ES-I3 (cell line): ENCODE measurements around the gene SLC24A5.

Experiments used
- H3K36me3 ChIP-seq: 2 replicates; pipeline ENCODE4 v1.6.1; 2013; ENCODE audit warnings: mild to moderate bottlenecking, low read length, control low read depth, moderate library complexity; ENCODE audit not compliant: insufficient read depth
- H3K4me1 ChIP-seq: 2 replicates; pipeline ENCODE4 v1.6.1; 2013; ENCODE audit warnings: mild to moderate bottlenecking, control low read depth, low read length; ENCODE audit not compliant: insufficient read depth
- H3K9ac ChIP-seq: 2 replicates; pipeline ENCODE4 v1.6.1; 2013; ENCODE audit warnings: low read depth, mild to moderate bottlenecking, low read length, moderate library complexity
- H3K9me3 ChIP-seq: 2 replicates; pipeline ENCODE4 v1.6.1; 2013; ENCODE audit warnings: mild to moderate bottlenecking, low read length, moderate library complexity; ENCODE audit not compliant: control insufficient read depth, insufficient read depth

Gene SLC24A5

GRCh38 chr15:48096813-48097212 lies 24.0 kb upstream of the SLC24A5 start:
- no peaks in the 10 kb centered on the region for H3K36me3 ChIP-seq
- H3K4me1 ChIP-seq, result no peaks in the 10 kb centered on the region
- no peaks in the 10 kb centered on the region for H3K9me3 ChIP-seq
- no peak overlapping the region for H3K9ac ChIP-seq

DNA sequence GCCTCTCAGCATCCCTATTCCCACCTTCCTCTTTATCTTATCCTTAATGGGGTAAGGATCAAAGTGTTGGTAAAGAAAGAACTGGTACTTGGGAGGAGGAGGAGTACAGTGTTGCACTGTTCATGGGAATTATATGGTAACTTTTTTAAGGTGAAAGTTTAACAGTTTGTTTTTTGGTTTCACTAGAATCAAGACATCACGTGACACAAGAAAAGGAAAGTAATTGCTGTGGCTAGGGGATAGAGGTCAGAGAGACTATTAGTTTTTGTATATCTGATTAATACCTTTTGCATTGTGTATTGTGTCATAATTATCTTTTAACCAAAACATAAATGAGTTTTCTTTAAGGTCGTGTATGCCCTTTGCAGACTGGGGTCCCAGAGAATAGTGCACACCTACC lies 23.5 kb upstream of the SLC24A5 start:
- H3K9ac ChIP-seq, result no peak overlapping the region
- no peaks in the 10 kb centered on the region for H3K36me3 ChIP-seq
- no peaks in the 10 kb centered on the region for H3K4me1 ChIP-seq
- no peaks in the 10 kb centered on the region for H3K9me3 ChIP-seq

GRCh38 chr15:48101376-48101961 lies 19.3 kb upstream of the SLC24A5 start:
- H3K4me1 ChIP-seq, result no peaks in the 10 kb centered on the region

DNA sequence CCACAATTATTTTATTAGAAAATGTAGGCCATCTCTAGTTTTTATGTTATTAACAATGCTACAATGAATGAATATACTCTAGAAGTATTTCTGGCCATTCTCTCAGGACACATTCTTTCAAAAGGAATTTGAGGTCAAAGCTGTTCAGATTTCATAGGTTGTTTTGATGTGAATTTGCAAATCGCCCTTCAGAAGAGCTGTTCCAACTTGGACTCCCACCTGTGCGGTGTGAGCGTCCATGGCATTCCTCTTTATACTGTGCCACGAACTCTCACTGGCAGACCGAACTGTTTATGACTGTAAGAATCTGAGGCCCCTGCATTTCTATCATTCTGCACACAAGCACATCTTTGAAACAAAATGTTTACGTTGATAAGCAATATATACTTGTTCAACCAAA lies 18.6 kb upstream of the SLC24A5 start:
- Histone ChIP-seq H3K36me3 (no peaks in the 10 kb centered on the region), H3K4me1 (no peaks in the 10 kb centered on the region), H3K9me3 (no peaks in the 10 kb centered on the region), H3K9ac (no peak overlapping the region)

More at GRCh38 chr15:48101376-48101961, 19.3 kb upstream of the SLC24A5 start:
- no peaks in the 10 kb centered on the region for H3K9me3 ChIP-seq
- no peak overlapping the region for H3K9ac ChIP-seq
- H3K36me3 ChIP-seq, result no peaks in the 10 kb centered on the region

GRCh38 chr15:48103647-48104046 lies 17.1 kb upstream of the SLC24A5 start:
- Histone ChIP-seq H3K4me1 (no peaks in the 10 kb centered on the region), H3K9me3 (no peaks in the 10 kb centered on the region), H3K36me3 (no peaks in the 10 kb centered on the region), H3K9ac (no peak overlapping the region)

DNA sequence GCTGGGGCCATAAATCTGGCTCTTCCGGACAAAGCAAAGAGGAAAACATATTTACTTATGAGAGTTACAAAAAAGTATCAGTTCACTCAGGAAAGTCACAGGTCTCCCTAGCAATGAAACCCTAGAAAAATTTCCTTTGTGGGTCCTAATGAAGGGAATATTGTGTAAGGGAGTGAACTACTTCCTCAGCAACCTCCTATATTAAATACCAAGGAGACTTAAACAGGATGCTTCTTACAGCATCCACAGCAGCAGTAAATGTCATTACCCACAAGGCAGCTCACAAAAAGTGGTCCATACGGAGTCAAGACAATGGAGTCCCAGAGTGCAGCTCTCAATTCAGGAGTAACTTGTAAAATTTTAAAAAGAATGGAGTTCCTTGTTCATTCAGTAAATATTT lies 14.9 kb upstream of the SLC24A5 start:
- no peak overlapping the region for H3K9ac ChIP-seq
- no peaks in the 10 kb centered on the region for H3K9me3 ChIP-seq
- H3K36me3 ChIP-seq, result no peaks in the 10 kb centered on the region
- no peaks in the 10 kb centered on the region for H3K4me1 ChIP-seq

GRCh38 chr15:48109212-48109611 lies 11.6 kb upstream of the SLC24A5 start:
- H3K9me3 ChIP-seq, result no peaks in the 10 kb centered on the region
- no peaks in the 10 kb centered on the region for H3K4me1 ChIP-seq
- no peaks in the 10 kb centered on the region for H3K36me3 ChIP-seq
- H3K9ac ChIP-seq, result no peak overlapping the region

GRCh38 chr15:48109856-48110531 lies 10.8 kb upstream of the SLC24A5 start:
- Histone ChIP-seq H3K9me3 (no peaks in the 10 kb centered on the region), H3K36me3 (no peaks in the 10 kb centered on the region), H3K9ac (no peak overlapping the region), H3K4me1 (no peaks in the 10 kb centered on the region)

- no peak overlapping the region for H3K9ac ChIP-seq
- H3K36me3 ChIP-seq, result no peaks in the 10 kb centered on the region
- H3K4me1 ChIP-seq, result no peaks in the 10 kb centered on the region
- no peaks in the 10 kb centered on the region for H3K9me3 ChIP-seq
Observed at GRCh38 chr15:48112242-48112641, 8.5 kb upstream of the SLC24A5 start.

DNA sequence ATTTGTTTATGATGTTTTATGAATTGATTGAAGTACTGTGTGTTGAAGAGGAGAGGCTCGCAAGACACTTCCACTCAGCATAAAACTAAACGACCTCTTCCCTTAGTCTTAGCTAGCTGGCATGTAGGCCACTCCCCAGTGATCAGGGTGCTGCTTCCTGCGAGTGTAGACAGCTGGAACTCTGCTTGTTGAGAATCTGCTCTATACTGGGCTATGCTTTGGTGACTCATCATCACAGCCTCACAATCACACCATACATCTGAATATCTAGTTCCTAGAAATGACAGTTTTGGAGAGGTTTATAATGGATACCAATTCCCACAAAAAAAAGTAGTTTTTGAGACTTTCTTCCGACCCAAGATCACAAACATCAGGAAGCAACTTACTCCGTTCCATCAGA lies 1.5 kb upstream of the SLC24A5 start:
- Histone ChIP-seq H3K9ac (no peak overlapping the region), H3K36me3 (no peaks in the 10 kb centered on the region), H3K4me1 (peaks cover 4% of the 10 kb centered on the region; the same call in 1 of the 2 replicates), H3K9me3 (no peaks in the 10 kb centered on the region)

- H3K9ac ChIP-seq, result no peak overlapping the region
Observed at GRCh38 chr15:48121849-48122248, 1.1 kb downstream of the SLC24A5 start.

GRCh38 chr15:48126667-48127355 lies 6.0 kb downstream of the SLC24A5 start:
- no peaks in the 10 kb centered on the region for H3K9me3 ChIP-seq
- H3K9ac ChIP-seq, result no peak overlapping the region
- 0 out of 2 replicates have a peak, but pooled peaks cover 4% of the 10 kb centered on the region for H3K4me1 ChIP-seq
- no peaks in the 10 kb centered on the region for H3K36me3 ChIP-seq

More at GRCh38 chr15:48121849-48122248, 1.1 kb downstream of the SLC24A5 start:
- H3K9me3 ChIP-seq, result no peaks in the 10 kb centered on the region
- peaks cover 4% of the 10 kb centered on the region; the same call in 1 of the 2 replicates for H3K4me1 ChIP-seq
- H3K36me3 ChIP-seq, result no peaks in the 10 kb centered on the region

GRCh38 chr15:48131324-48131723 lies 10.5 kb downstream of the SLC24A5 start:
- Histone ChIP-seq H3K9me3 (no peaks in the 10 kb centered on the region), H3K9ac (no peak overlapping the region), H3K4me1 (no peaks in the 10 kb centered on the region), H3K36me3 (no peaks in the 10 kb centered on the region)

DNA sequence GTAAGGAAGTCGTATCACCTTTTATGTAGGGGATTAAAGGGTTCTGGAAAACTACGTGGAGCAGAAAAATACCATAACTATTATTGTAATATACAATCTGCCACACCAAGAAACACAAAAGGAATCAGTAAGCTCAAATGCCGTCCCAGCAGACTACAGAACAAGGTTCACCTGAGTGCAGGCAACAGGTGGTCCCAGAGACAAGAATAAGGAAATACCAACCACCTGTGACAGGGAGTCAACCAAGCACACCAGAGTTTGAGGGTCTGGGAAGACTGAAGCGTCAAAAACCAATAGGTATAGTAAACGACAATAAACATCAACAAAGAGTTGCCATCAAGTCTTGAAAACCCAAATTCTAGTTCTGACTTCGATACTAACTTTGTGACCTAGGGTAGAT lies 12.1 kb downstream of the SLC24A5 start:
- H3K4me1 ChIP-seq, result no peaks in the 10 kb centered on the region
- no peak overlapping the region for H3K9ac ChIP-seq
- no peaks in the 10 kb centered on the region for H3K9me3 ChIP-seq
- H3K36me3 ChIP-seq, result no peaks in the 10 kb centered on the region

DNA sequence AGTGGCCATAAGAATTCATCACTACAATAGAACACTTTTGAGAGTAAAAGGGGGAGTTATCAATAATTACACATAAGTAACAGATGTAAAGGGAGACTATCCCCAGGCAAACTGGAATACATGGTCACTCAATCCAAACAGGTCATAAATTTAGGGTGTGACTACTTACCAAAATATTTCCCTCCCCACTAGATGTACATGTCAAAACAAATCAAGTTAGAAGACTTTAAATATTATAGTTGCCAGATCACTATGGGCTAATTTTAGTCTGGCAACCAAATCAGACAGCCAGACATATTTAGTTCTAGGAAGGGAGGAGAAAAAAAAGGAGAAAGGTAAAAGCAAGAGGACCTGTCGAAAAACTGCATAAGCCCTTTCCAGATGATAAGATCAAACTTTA lies 23.1 kb downstream of the SLC24A5 start:
- no peaks in the 10 kb centered on the region for H3K4me1 ChIP-seq
- H3K9ac ChIP-seq, result no peak overlapping the region
- H3K36me3 ChIP-seq, result no peaks in the 10 kb centered on the region
- no peaks in the 10 kb centered on the region for H3K9me3 ChIP-seq
